Nephron (organoid): Measurements from ENCODE around the gene MAN2A1.

Source experiments
- H3K27ac Mint-ChIP-seq, 3 experiments: 2 replicates each; pipeline ENCODE4 v1.8.0; 2020; ENCODE audit warnings: mixed read lengths in 3 of 3, mild to moderate bottlenecking in 2 of 3, moderate library complexity in 1 of 3
- H3K27me3 Mint-ChIP-seq: 2 replicates; pipeline ENCODE4 v1.8.0; 2021; ENCODE audit warnings: low read depth, mild to moderate bottlenecking, moderate library complexity, mixed read lengths
- H3K36me3 Mint-ChIP-seq: 2 replicates; pipeline ENCODE4 v1.8.0; 2020; ENCODE audit warnings: low read depth, mixed read lengths
- H3K4me1 Mint-ChIP-seq: 2 replicates; pipeline ENCODE4 v1.8.0; 2020; ENCODE audit warnings: mixed read lengths
- H3K4me3 Mint-ChIP-seq, 3 experiments: 2 replicates each; pipeline ENCODE4 v1.8.0; 2020; ENCODE audit warnings: mild to moderate bottlenecking in 3 of 3, mixed read lengths in 3 of 3, moderate library complexity in 2 of 3
- H3K9me3 Mint-ChIP-seq: 2 replicates; pipeline ENCODE4 v1.8.0; 2020; ENCODE audit warnings: mixed read lengths
- TF ChIP-seq, protein P1 (sequence below), 3 experiments: fragments of 200-600 bp; sonication (generic); IDR thresholded peaks; one replicate each; pipeline ENCODE4 v1.5.0; 2021; ENCODE audit warnings: antibody characterized with exemption in 3 of 3; ENCODE audit not compliant: unreplicated experiment in 3 of 3

MAN2A1 gene

DNA sequence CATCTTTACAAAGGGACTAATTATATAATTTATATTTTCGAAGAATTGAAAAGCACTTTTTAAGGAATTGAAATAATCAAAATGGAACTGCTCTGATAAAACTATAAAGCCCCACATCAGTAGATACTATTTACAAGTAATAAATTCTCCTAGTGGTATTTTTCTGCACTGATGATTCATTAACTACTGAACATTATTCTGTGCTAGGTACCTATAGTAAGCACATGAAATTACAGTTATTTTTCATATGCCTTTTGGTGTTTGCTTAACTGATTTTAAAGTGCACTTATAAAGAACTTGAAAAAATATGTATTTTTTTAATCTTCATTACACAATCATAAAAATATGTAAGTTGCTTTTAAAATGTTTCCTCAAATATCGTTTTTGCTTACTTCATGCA lies 123.0 kb downstream of the MAN2A1 start:
- H3K9me3 Mint-ChIP-seq, result peaks cover 4% of the 10 kb centered on the region
- TF ChIP-seq, protein P1, sequence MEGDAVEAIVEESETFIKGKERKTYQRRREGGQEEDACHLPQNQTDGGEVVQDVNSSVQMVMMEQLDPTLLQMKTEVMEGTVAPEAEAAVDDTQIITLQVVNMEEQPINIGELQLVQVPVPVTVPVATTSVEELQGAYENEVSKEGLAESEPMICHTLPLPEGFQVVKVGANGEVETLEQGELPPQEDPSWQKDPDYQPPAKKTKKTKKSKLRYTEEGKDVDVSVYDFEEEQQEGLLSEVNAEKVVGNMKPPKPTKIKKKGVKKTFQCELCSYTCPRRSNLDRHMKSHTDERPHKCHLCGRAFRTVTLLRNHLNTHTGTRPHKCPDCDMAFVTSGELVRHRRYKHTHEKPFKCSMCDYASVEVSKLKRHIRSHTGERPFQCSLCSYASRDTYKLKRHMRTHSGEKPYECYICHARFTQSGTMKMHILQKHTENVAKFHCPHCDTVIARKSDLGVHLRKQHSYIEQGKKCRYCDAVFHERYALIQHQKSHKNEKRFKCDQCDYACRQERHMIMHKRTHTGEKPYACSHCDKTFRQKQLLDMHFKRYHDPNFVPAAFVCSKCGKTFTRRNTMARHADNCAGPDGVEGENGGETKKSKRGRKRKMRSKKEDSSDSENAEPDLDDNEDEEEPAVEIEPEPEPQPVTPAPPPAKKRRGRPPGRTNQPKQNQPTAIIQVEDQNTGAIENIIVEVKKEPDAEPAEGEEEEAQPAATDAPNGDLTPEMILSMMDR (IDR thresholded peaks at IDR 0.05; ENCODE audit: unreplicated experiment in 3 of 3), result no peak
- H3K27ac Mint-ChIP-seq, result no peak overlapping the region
- peaks cover 39% of the 10 kb centered on the region for H3K36me3 Mint-ChIP-seq
- no peaks in the 10 kb centered on the region for H3K4me1 Mint-ChIP-seq
- H3K27me3 Mint-ChIP-seq, result no peaks in the 10 kb centered on the region
- no peak overlapping the region for H3K4me3 Mint-ChIP-seq

DNA sequence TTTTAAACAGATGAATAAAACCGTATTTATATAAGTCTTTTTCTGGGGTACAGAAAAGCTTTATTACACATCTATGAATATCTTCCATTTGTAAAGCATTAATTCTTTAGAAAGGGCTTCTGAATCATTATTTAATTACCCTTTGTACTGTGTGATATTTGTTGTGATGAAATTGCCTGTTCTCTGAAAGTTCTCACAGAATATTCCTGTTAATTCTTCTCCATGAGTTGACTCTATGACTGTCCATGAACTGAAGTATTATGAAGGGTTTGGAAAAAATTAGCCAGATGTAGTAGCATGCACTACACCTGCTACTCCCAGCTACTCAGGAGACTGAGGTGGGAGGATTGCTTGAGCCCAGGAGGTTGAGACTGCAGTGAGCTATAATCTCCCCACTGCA lies 127.0 kb downstream of the MAN2A1 start:
- Mint-ChIP-seq H3K36me3 (peaks cover 27% of the 10 kb centered on the region), H3K27me3 (no peaks in the 10 kb centered on the region), H3K4me1 (no peaks in the 10 kb centered on the region)

DNA sequence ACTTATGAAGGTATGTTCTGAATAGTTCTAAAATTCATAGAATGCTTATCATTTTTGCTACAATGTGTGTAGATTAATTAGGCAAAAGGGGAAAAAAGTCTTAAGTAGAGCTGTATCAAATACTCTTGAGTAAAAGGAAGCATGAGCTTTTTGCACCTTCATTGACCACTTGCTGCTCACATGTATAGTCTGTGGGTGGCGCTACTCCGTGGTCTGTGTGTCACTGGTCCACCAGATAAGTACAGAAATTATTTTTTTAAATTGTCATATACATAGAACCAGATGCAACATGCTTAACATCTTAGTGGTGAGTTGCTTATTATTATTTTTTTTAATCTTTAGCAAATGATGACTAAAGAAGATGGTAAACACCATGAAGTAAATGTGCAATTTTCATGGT lies 130.2 kb downstream of the MAN2A1 start:
- Mint-ChIP-seq H3K27ac (no peak overlapping the region), H3K27me3 (no peaks in the 10 kb centered on the region), H3K4me3 (no peak overlapping the region), H3K9me3 (no peaks in the 10 kb centered on the region), H3K36me3 (peaks cover 28% of the 10 kb centered on the region), H3K4me1 (no peaks in the 10 kb centered on the region)
- TF ChIP-seq, protein P1 (IDR thresholded peaks at IDR 0.05; ENCODE audit: unreplicated experiment in 3 of 3), result no peak

More for the DNA sequence above, 127.0 kb downstream of the MAN2A1 start:
- no peaks in the 10 kb centered on the region for H3K9me3 Mint-ChIP-seq
- H3K4me3 Mint-ChIP-seq, result no peak overlapping the region
- TF ChIP-seq, protein P1 (IDR thresholded peaks at IDR 0.05; ENCODE audit: unreplicated experiment in 3 of 3), result no peak
- H3K27ac Mint-ChIP-seq, result no peak overlapping the region

- Mint-ChIP-seq H3K9me3 (no peaks in the 10 kb centered on the region), H3K27ac (no peak overlapping the region), H3K4me3 (no peak overlapping the region), H3K36me3 (peaks cover 47% of the 10 kb centered on the region), H3K4me1 (no peaks in the 10 kb centered on the region), H3K27me3 (no peaks in the 10 kb centered on the region)
- TF ChIP-seq, protein P1 (IDR thresholded peaks at IDR 0.05; ENCODE audit: unreplicated experiment in 3 of 3), result no peak
Measured at GRCh38 chr5:109823597-109823996, 133.9 kb downstream of the MAN2A1 start.

GRCh38 chr5:109825450-109825849 lies 135.7 kb downstream of the MAN2A1 start:
- H3K4me1 Mint-ChIP-seq, result no peaks in the 10 kb centered on the region
- TF ChIP-seq, protein P1 (IDR thresholded peaks at IDR 0.05; ENCODE audit: unreplicated experiment in 3 of 3), result no peak
- H3K27ac Mint-ChIP-seq, result no peak overlapping the region
- no peak overlapping the region for H3K4me3 Mint-ChIP-seq
- H3K36me3 Mint-ChIP-seq, result peaks cover 46% of the 10 kb centered on the region
- no peaks in the 10 kb centered on the region for H3K9me3 Mint-ChIP-seq
- H3K27me3 Mint-ChIP-seq, result no peaks in the 10 kb centered on the region

DNA sequence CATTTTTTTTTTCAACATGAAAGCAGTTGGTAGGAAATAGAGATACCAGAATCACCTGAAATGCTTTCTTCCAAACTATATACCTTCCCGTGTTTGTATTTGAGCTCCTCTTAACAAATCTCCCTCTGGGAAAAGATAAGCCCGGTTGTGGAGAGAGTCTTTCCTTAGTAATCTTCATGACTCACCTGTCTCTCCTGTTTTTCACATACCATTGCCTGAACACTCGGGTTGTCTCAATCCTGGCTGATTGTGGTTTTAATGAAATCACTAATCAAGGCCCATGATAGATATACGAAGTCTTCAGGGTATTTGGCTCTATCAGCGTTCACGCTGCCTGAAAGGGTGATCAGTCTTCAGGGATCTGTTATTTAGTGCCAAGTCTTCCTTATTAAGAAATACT lies 136.7 kb downstream of the MAN2A1 start:
- TF ChIP-seq, protein P1 (IDR thresholded peaks at IDR 0.05; ENCODE audit: unreplicated experiment in 3 of 3), result no peak
- Mint-ChIP-seq H3K27me3 (no peaks in the 10 kb centered on the region), H3K4me3 (no peak overlapping the region), H3K4me1 (no peaks in the 10 kb centered on the region), H3K9me3 (no peaks in the 10 kb centered on the region), H3K27ac (no peak overlapping the region), H3K36me3 (peaks cover 45% of the 10 kb centered on the region)
